Prostate gland (tissue), 2 donors: ENCODE data around the gene RIPOR2. TPM values are rescaled to one million over a fixed set of nuclear protein-coding genes. Genes with fewer than 3 reads are reported as not detected.

Experiments used
- DNase-seq: peaks from one replicate; pipeline ENCODE4 v3.0.0-alpha.2; 2019; ENCODE audit warnings: low spot score
- H3K27ac ChIP-seq, 2 donors: fragments of 200-600 bp; sonication (generic); 2 replicates each; pipeline ENCODE4 v1.5.1; 2017 to 2019
- H3K27me3 ChIP-seq: fragments of 200-600 bp; sonication (generic); replicated peaks from 2 replicates; pipeline ENCODE4 v1.5.1; 2019; ENCODE audit not compliant: insufficient read depth
- H3K36me3 ChIP-seq, 2 donors: fragments of 200-600 bp; sonication (generic); 1 replicate in 1 of 2; 2 replicates in 1 of 2; pipeline versions ENCODE4 v1.5.1 to v1.8.1; 2017 to 2019
- H3K4me1 ChIP-seq: fragments of 200-600 bp; sonication (generic); replicated peaks from 2 replicates; pipeline ENCODE4 v1.5.1; 2019
- H3K4me3 ChIP-seq, 2 donors: fragments of 200-600 bp; sonication (generic); 2 replicates each; pipeline ENCODE4 v1.5.1; 2017 to 2019
- H3K9me3 ChIP-seq: fragments of 200-600 bp; sonication (generic); 2 replicates; pipeline ENCODE4 v1.5.1; 2017
- CTCF ChIP-seq, 4 experiments: fragments of 200-600 bp in 2 of 4; fragments of 450-650 bp in 2 of 4; sonication (generic) in 2 of 4; IDR thresholded peaks; 1 replicate in 3 of 4; 2 replicates in 1 of 4; pipeline ENCODE4 v1.5.1; 2016 to 2019; ENCODE audit warnings: antibody characterized with exemption in 4 of 4, mild to moderate bottlenecking in 2 of 4, moderate library complexity in 2 of 4
- POLR2A ChIP-seq: fragments of 450-650 bp; IDR thresholded peaks from one replicate; pipeline ENCODE4 v1.6.1; 2016; ENCODE audit warnings: antibody characterized with exemption, mild to moderate bottlenecking
- POLR2AphosphoS5 ChIP-seq: sonication (generic); formaldehyde crosslinking; IDR thresholded peaks from one replicate; pipeline ENCODE4 v1.6.1; 2017; ENCODE audit warnings: antibody characterized with exemption
- WGBS: methylation state at CpG from one replicate; pipeline ENCODE4 v1.1.5; 2018; 5-methylcytosine and 5-hydroxymethylcytosine counted together
- intact Hi-C: fragments of 100-400 bp; cut with DNase I; formaldehyde crosslinking; loops from one replicate; pipeline ENCODE4 v1.14.2; 2022
- total RNA-seq, 2 donors: library from RNA; depleted of rRNA; stranded (reverse); fragments of >200 nt; gene quantifications; one replicate each; pipeline ENCODE4 v1.1.0, GENCODE V29; 2016

Gene RIPOR2
- total RNA-seq, 2 donors from 2014 or later, result 16.1 to 23.7 TPM

GRCh38 chr6:24796616-24797290 is 139.0 kb downstream of the RIPOR2 start:
- no peak overlapping the region for H3K27ac ChIP-seq
- H3K4me3 ChIP-seq, result no peak overlapping the region
- no peaks in the 10 kb centered on the region for H3K27me3 ChIP-seq
- no peaks in the 10 kb centered on the region for H3K9me3 ChIP-seq
- DNase-seq, result no peak
- H3K4me1 ChIP-seq, result no peaks in the 10 kb centered on the region
- H3K36me3 ChIP-seq, result no peaks in the 10 kb centered on the region
- intact Hi-C loops, result no loop called here
- WGBS, result 92% methylated on average over 6 of the region's 6 CpGs
- TF ChIP-seq POLR2AphosphoS5, result no peak
- TF ChIP-seq CTCF (IDR thresholded peaks at IDR 0.05), result no peak
- TF ChIP-seq POLR2A, result no peak

DNA sequence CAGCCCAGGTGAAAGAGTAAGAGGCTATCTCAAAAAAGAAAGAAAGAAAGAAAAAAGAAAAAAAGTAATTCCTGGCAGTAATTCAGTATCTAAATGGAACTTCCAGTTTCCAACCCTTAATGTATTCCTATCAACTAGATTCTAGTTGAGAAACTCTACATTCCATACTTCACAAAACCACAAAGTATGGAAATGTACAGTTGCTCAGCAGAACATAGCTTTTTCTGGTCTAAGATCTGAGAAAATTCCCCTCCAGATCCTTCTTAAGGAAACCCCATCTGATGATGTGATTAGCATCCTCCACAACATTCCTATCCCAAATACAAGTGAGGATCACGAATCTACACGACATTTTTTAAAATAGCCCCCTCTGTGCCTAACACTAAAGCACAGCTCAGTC is 140.7 kb downstream of the RIPOR2 start:
- intact Hi-C loops, result no loop called here

DNA sequence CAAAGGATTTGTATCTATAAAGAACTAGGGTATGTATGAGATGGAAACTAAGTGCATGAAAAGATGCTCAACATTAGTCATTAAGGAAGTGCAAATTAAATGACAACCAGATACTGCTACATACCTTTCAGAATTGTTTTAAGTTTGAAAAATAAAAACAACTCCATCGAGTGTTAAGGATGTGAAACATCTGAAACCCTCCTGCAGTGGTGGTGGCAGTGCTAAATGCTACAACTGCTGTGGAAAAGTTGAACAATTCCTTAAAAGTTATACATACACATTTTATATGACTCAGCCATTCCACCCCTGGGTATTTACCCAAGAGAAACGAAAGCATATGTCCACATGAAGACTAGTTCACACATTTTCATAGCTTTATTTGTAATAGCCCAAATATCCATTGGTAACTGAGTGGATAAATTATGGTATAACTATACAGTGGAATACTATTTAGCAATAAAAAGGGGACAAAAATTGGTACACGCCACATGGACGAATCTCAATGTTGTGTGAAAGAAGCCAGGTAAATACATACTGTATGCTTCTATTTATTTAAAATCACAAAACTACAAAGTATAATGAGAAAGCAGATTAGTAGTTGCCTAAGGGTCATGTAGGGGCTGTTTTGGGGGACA is 147.6 kb downstream of the RIPOR2 start:
- H3K9me3 ChIP-seq, result no peaks in the 10 kb centered on the region
- DNase-seq, result no peak
- no peaks in the 10 kb centered on the region for H3K27me3 ChIP-seq
- H3K4me1 ChIP-seq, result no peaks in the 10 kb centered on the region
- intact Hi-C loops, result no loop called here
- H3K27ac ChIP-seq, result no peak overlapping the region
- WGBS, result 92% methylated on average over 4 of the region's 4 CpGs
- no peaks in the 10 kb centered on the region for H3K36me3 ChIP-seq
- TF ChIP-seq CTCF (IDR thresholded peaks at IDR 0.05), result no peak
- TF ChIP-seq POLR2A, result no peak
- no peak for TF ChIP-seq POLR2AphosphoS5
- H3K4me3 ChIP-seq, result no peak overlapping the region

More for the DNA sequence above, 140.7 kb downstream of the RIPOR2 start:
- Histone ChIP-seq H3K27me3 (no peaks in the 10 kb centered on the region), H3K4me3 (no peak overlapping the region), H3K36me3 (no peaks in the 10 kb centered on the region), H3K4me1 (no peaks in the 10 kb centered on the region), H3K9me3 (no peaks in the 10 kb centered on the region), H3K27ac (no peak overlapping the region)
- WGBS, result 66% methylated on average over 2 of the region's 2 CpGs
- TF ChIP-seq POLR2AphosphoS5, result no peak
- TF ChIP-seq POLR2A, result no peak
- TF ChIP-seq CTCF (IDR thresholded peaks at IDR 0.05), result no peak
- DNase-seq, result no peak

- no peak for DNase-seq
- WGBS, result 75% methylated on average over 4 of the region's 4 CpGs
- H3K36me3 ChIP-seq, result no peaks in the 10 kb centered on the region
- no peaks in the 10 kb centered on the region for H3K27me3 ChIP-seq
- peak overlapping the region; percentile 45 for H3K27ac ChIP-seq
- H3K9me3 ChIP-seq, result no peaks in the 10 kb centered on the region
- intact Hi-C loops, result no loop called here
- H3K4me3 ChIP-seq, result no peak overlapping the region
- TF ChIP-seq CTCF (IDR thresholded peaks at IDR 0.05) (no peak), POLR2AphosphoS5 (no peak), POLR2A (no peak)
- H3K4me1 ChIP-seq, result no peaks in the 10 kb centered on the region
Measured at GRCh38 chr6:24780206-24780605, 155.6 kb downstream of the RIPOR2 start.
